Ishikawa (cell line): ENCODE measurements around the gene CLDN6.

Source experiments
- CREB1 ChIP-seq: IDR thresholded peaks from 2 replicates; pipeline ENCODE4 v1.6.1; 2012; ENCODE audit warnings: low read depth
- EP300 ChIP-seq: IDR thresholded peaks from 2 replicates; pipeline ENCODE4 v1.6.1; 2012; ENCODE audit warnings: borderline replicate concordance
- RAD21 ChIP-seq: IDR thresholded peaks from 2 replicates; pipeline ENCODE4 v1.6.1; 2012; ENCODE audit warnings: low read depth
- TEAD4 ChIP-seq: IDR thresholded peaks from 2 replicates; pipeline ENCODE4 v1.6.1; 2012
- USF1 ChIP-seq: IDR thresholded peaks from 2 replicates; pipeline ENCODE4 v1.6.1; 2012
- TF ChIP-seq, protein P1 (sequence below): IDR thresholded peaks from 2 replicates; pipeline ENCODE4 v1.6.1; 2012; ENCODE audit warnings: low read depth, mild to moderate bottlenecking

DNA sequence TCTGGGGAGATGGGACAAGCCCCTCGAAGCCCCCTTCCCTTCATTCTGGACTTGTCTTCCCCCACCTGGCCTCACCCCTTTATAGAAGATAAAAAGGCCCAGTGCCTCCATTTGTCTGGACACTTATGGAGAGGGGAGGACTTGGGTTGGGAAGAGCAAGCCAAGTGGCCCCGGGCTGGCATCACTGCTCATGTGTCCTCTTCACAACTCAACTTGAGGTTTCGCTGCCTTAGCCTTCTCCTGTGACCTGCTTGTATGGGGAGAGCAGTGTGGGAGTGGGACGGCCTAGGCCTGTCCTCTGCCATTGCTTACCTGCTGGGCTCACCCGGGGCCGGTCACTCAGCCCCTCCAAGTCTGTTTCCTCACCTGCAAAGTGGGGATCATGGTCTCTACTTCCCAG is 47.4 kb downstream of the CLDN6 start:
- no peak for TF ChIP-seq CREB1
- no peak for TF ChIP-seq USF1
- TF ChIP-seq RAD21 = no peak
- TF ChIP-seq, protein P1, sequence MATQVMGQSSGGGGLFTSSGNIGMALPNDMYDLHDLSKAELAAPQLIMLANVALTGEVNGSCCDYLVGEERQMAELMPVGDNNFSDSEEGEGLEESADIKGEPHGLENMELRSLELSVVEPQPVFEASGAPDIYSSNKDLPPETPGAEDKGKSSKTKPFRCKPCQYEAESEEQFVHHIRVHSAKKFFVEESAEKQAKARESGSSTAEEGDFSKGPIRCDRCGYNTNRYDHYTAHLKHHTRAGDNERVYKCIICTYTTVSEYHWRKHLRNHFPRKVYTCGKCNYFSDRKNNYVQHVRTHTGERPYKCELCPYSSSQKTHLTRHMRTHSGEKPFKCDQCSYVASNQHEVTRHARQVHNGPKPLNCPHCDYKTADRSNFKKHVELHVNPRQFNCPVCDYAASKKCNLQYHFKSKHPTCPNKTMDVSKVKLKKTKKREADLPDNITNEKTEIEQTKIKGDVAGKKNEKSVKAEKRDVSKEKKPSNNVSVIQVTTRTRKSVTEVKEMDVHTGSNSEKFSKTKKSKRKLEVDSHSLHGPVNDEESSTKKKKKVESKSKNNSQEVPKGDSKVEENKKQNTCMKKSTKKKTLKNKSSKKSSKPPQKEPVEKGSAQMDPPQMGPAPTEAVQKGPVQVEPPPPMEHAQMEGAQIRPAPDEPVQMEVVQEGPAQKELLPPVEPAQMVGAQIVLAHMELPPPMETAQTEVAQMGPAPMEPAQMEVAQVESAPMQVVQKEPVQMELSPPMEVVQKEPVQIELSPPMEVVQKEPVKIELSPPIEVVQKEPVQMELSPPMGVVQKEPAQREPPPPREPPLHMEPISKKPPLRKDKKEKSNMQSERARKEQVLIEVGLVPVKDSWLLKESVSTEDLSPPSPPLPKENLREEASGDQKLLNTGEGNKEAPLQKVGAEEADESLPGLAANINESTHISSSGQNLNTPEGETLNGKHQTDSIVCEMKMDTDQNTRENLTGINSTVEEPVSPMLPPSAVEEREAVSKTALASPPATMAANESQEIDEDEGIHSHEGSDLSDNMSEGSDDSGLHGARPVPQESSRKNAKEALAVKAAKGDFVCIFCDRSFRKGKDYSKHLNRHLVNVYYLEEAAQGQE = no peak
- no peak for TF ChIP-seq EP300
- no peak for TF ChIP-seq TEAD4
